ENCODE data around the gene POP4.

GRCh38 chr19:29651622-29652394 lies 45.7 kb downstream of the POP4 start:
- TF ChIP-seq ZNF274 (IDR thresholded peaks at IDR 0.05; ENCODE audit: low read depth, low read length) = no peak
- no peak for TF ChIP-seq SUZ12 (IDR thresholded peaks at IDR 0.05; ENCODE audit: extremely low read depth, insufficient read depth, insufficient read length)

Data from NT2/D1 (cell line).